BJ (cell line): ENCODE results near the gene SETD1B. TPM values are rescaled to one million over a fixed set of nuclear protein-coding genes. Genes with fewer than 3 reads are reported as not detected.
"Not testable (repeated sequence)": the region's sequence is repeated elsewhere in the genome, so short reads cannot be mapped to it uniquely, and the experiment has no call there.

Experiments used
- CTCF ChIA-PET: fragments of 350-600 bp; formaldehyde crosslinking; extraction: SDS; loops from one replicate; lab custom pipeline; 2021; ENCODE audit warnings: antibody characterized with exemption, inconsistent platforms; lab: Yijun Ruan, JAX
- POLR2A ChIA-PET: fragments of 300-600 bp; sonication (Branson Sonifier 250); formaldehyde crosslinking; extraction: SDS; loops from one replicate; lab custom pipeline; 2021; ENCODE audit warnings: antibody characterized with exemption; lab: Charles Lee
- DNase-seq: peaks from one replicate; pipeline ENCODE4 v3.0.0-alpha.2; 2011; ENCODE audit warnings: low read depth
- H3K27me3 ChIP-seq: 2 replicates; pipeline ENCODE4 v1.6.0; 2011; ENCODE audit warnings: low read length; ENCODE audit not compliant: control insufficient read depth, insufficient read depth
- H3K36me3 ChIP-seq: 2 replicates; pipeline ENCODE4 v1.5.1; 2011; ENCODE audit warnings: low read length; ENCODE audit not compliant: control insufficient read depth, insufficient read depth
- H3K4me3 ChIP-seq: 2 replicates; pipeline ENCODE4 v1.5.1; 2011; ENCODE audit warnings: low read depth, mild to moderate bottlenecking, control low read depth, low read length
- CTCF ChIP-seq: IDR thresholded peaks from 2 replicates; pipeline ENCODE4 v1.5.1; 2011; ENCODE audit warnings: low read depth, mild to moderate bottlenecking, control low read depth, inconsistent platforms, low read length, moderate library complexity; ENCODE audit not compliant: insufficient read depth
- polyA plus RNA-seq: library from polyadenylated mRNA; depleted of rRNA; stranded (reverse); fragments of >200 nt; gene quantifications from 2 replicates; pipeline ENCODE4 v1.2.3, GENCODE V29; 2011; rRNA removed
- small RNA-seq: library from RNA; depleted of rRNA; stranded (forward); fragments of <200 nt; gene quantifications from one replicate; pipeline ENCODE3, GENCODE V24; 2012; ENCODE audit warnings: low replicate concordance, low read depth; ENCODE audit not compliant: insufficient read length

SETD1B gene
- polyA plus RNA-seq, 1 experiment = 0.85 TPM

GRCh38 chr12:121874071-121874470 is 70.3 kb downstream of the SETD1B start:
- no peak overlapping the region for H3K4me3 ChIP-seq
- no peaks in the 10 kb centered on the region for H3K36me3 ChIP-seq
- CTCF ChIA-PET = interaction anchor here (0.6 to 2.1 kb wide), 3 partner anchors 14 to 62 kb away, joined by 3 to 11 read pairs (median 3); partner anchors contain the start of gene PSMD9
- POLR2A ChIA-PET = no interaction called here
- no peaks in the 10 kb centered on the region for H3K27me3 ChIP-seq
- TF ChIP-seq CTCF = no peak
- no peak for DNase-seq

GRCh38 chr12:121875582-121875981 is 71.8 kb downstream of the SETD1B start:
- POLR2A ChIA-PET = no interaction called here
- CTCF ChIA-PET = interaction anchor here (0.6 kb wide), 1 partner anchor 230 kb away, joined by 3 read pairs; no protein-coding TSS in a partner anchor

GRCh38 chr12:121876080-121876447 is 72.3 kb downstream of the SETD1B start:
- CTCF ChIA-PET = interaction anchor here (0.6 kb wide), 1 partner anchor 230 kb away, joined by 3 read pairs; no protein-coding TSS in a partner anchor
- H3K27me3 ChIP-seq, H3K4me3 ChIP-seq, H3K36me3 ChIP-seq, DNase-seq, POLR2A ChIA-PET: not testable (repeated sequence)

More at GRCh38 chr12:121875582-121875981, 71.8 kb downstream of the SETD1B start:
- TF ChIP-seq CTCF = no peak
- Histone ChIP-seq H3K36me3 (no peaks in the 10 kb centered on the region), H3K4me3 (no peak overlapping the region), H3K27me3 (no peaks in the 10 kb centered on the region)
- DNase-seq = no peak

Small RNA genes within 50 kb of the gene (small RNA-seq; reads per million reads assigned to genes)
- not detected for gene AC069503.3

Other genes starting within 250 kb of the SETD1B start
- 7.9 and 15.0 TPM in 2 replicates for gene KDM2B, start 223.0 kb upstream of the SETD1B start, polyA plus RNA-seq
- gene ORAI1, start 177.5 kb upstream of the SETD1B start, polyA plus RNA-seq = 20.3 and 28.3 TPM in 2 replicates
- 0.28 and 0.39 TPM in 2 replicates for gene MORN3, start 134.4 kb upstream of the SETD1B start, polyA plus RNA-seq
- 7.3 and 11.4 TPM in 2 replicates for gene TMEM120B, start 91.3 kb upstream of the SETD1B start, polyA plus RNA-seq
- 2.7 and 3.0 TPM in 2 replicates for gene RHOF, start 10.3 kb upstream of the SETD1B start, polyA plus RNA-seq
- 0.05 TPM in 1 of 2 replicates, not detected in the other for gene HPD, start 54.9 kb downstream of the SETD1B start, polyA plus RNA-seq
- 93.2 and 130 TPM in 2 replicates for gene PSMD9, start 84.8 kb downstream of the SETD1B start, polyA plus RNA-seq
- gene CFAP251, start 114.6 kb downstream of the SETD1B start, polyA plus RNA-seq = 1.3 and 1.5 TPM in 2 replicates
- gene BCL7A, start 217.9 kb downstream of the SETD1B start, polyA plus RNA-seq = 2.7 and 3.4 TPM in 2 replicates